GM21723 (cell line): Measurements from ENCODE around the gene MLLT6.

Experiments used
- ATAC-seq: cut with Tn5 transposase; IDR thresholded peaks from one replicate; pipeline ENCODE4 v1.9.1; 2021; ENCODE audit warnings: mild to moderate bottlenecking, moderate library complexity; ENCODE audit not compliant: unreplicated experiment

MLLT6 gene

GRCh38 chr17:38704606-38705522 lies at the start of gene MLLT6:
MLLT6 (plus strand) TSS chr17:38705273; CDS start chr17:38705633, 360 bp downstream.
- no peak for ATAC-seq

- no peak for ATAC-seq
Measured at GRCh38 chr17:38656959-38657823, 47.9 kb upstream of the MLLT6 start.

DNA sequence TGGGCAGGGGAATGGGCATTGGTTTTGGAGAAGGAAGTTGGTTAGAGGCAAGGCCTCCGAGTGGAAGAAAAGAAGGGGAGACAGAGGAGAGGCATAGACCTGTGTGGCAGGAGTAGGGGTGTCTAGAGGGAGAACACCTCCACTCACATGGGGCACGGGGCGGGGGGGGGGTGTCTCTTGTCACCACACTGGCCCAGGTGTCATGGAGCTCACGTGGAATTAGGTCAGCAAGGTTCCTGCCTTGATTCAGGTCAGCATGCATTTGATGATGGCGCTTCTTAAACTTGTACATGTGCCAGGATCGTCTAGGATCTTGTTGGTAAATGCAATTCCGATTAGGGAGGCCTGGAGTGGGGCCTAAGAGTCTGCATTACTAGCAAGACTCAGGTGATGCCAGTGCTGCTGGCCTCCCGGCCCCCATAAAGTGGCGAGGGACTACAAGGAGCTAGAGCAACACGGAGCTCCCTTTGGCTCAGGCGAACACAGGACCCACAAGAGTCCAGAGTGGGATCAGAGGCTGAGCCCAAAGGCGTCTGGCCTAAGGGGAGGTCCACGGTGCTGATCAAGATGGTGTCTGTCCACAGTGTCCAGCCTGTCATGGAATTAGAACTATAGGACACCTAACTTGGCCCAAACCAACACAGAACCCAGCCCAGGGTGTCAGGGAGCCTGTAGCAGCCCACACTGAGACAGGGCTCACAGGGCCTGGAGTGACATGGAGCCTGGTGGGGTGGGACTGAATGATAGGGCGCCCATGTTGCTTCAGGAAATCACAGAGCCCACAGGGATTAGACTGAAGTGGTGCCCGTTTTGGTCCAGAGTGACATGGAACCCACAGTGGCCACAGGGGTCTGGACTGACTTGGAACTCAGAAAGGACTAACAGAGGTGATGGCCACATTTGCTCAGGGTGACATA lies 47.0 kb upstream of the MLLT6 start:
- ATAC-seq = no peak

GRCh38 chr17:38658741-38659345 lies 46.2 kb upstream of the MLLT6 start:
- ATAC-seq = no peak

- ATAC-seq = no peak
Measured at GRCh38 chr17:38659415-38659814, 45.7 kb upstream of the MLLT6 start.

DNA sequence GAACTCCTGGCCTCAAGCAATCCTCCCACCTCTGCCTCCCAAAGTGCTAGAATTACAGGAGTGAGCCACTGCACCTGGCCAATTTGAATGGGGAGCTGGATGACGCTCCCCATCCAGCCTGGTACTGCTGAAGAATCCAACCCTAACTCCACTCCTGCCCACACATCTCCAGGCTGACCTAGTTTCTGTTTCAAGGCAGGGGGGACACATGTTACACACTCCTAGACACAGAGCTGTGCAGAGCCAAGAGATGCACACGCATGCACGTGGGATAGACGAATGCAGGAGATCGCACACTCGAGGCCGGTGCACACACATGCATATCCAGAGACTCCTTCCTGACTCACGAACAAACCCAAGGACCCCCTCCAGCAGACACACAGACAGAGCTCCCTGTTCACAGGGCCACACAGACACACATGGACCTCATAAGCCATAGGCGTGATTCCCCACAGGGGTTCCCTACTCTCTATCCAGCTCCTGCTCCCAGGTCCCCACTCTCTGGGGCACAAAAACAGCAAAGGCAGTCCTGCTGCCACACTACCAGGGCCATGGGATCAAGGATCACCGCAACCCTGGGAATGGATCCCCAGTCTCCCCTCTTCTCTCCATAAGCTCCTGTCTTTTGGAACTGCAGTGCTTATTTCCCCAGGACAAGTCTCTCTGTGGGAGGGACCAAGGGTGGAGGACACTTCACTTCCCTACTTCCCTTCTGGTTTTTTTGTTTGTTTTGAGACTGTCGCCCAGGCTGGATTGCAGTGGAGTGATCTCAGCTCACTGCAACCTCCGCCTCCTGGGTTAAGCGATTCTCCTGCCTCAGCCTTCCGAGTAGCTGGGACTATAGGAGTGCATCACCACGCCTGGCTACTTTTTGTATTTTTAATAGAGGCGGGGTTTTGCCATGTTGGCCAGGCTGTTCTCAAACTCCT lies 44.7 kb upstream of the MLLT6 start:
- no peak for ATAC-seq

DNA sequence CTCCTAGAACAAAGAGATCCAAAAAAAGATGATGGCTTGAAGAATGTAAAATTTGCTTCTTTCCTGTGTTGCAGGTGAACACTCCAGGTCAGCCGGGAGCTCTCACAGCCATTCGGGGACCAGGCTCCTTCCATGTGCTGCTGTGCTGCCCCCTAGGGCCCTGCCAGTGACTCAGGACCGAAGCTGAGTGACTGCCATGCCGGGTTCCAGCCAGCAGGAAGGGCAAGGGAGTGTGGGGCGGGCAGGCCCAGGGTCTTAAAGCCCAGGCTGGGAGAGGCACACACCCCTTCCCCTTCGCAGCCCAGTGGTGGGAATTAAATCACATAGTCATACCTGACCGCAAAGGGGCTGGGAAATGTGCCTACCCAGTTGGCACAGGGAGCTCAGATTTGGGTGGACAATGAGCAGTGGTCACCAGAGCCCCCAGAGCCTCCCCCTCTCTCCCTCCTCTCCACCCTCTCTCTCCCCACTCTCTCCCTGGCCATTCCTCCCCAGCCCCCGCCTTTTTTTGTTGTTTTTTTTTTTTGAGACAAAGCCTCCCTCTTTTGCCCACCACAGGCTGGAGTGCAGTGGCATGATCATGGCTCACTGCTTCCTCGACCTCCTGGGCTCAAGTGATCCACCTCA lies 41.8 kb upstream of the MLLT6 start:
- no peak for ATAC-seq

- ATAC-seq = no peak
Measured at GRCh38 chr17:38663964-38664644, 41.0 kb upstream of the MLLT6 start.

DNA sequence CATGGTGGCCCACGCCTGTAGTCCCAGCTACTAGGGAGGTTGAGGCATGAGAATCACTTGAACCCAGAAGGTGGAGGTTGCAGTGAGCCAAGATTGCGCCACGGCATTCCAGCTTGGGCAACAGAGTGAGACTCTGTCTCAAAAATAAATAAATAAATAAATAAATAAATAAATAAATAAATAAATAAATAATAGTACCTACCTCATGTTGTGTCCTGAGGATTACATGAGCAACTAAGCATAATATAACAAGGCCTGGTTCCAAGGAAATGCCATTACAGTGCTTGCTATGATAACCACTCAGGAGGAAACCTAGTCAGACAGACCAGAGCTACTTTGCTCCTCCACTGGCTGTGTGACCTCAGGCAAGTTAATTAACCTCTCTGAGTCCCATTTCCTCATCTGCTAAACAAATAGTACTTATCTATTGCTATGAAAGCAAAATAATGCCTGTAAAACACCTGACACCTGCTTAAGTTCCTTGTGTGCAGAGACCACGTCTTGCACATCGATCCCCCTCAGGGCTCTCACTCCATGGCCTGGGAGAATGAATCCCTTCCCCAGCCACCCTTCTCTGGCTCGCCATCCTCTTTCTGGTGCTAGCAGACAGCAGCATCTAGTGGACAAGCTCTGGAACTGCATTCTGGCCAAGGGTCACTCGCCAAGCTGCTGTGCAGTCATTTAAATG lies 37.8 kb upstream of the MLLT6 start:
- ATAC-seq = no peak

DNA sequence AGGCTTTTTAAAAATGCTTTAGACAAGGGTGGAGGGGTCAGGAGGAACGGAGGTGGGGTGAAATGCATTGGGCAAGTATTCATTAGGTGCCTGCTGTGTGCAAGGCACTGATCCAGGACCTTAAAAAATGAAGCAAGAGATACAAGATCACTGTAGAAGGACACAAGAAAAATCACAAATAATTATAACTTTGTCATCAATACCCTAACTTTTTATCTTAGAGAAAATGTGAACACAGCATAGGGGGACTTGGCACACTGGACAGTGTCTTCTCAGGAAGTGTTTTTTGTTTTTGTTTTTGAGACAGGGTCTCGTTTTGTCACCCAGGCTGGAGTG lies 37.3 kb upstream of the MLLT6 start:
- no peak for ATAC-seq

DNA sequence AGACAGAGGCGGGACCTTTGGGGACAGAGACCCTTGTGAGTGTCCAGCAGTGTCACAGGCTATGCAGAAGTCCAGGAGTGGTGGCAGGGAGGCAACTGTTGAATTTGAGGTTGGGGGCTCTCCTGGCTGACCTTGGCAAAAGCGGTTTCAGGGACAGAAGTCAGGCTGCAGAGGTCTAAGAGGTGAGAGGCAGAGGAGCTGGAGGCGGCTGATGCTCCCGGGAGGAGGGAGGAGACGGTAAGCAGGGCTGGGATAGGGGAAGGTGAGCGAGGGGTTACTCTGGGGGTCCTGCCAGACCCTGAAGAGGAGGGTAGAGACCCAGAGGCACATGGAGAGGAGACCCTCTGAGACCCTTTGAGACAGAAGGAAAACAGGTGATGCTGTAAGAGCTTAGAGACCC lies 35.6 kb upstream of the MLLT6 start:
- no peak for ATAC-seq

DNA sequence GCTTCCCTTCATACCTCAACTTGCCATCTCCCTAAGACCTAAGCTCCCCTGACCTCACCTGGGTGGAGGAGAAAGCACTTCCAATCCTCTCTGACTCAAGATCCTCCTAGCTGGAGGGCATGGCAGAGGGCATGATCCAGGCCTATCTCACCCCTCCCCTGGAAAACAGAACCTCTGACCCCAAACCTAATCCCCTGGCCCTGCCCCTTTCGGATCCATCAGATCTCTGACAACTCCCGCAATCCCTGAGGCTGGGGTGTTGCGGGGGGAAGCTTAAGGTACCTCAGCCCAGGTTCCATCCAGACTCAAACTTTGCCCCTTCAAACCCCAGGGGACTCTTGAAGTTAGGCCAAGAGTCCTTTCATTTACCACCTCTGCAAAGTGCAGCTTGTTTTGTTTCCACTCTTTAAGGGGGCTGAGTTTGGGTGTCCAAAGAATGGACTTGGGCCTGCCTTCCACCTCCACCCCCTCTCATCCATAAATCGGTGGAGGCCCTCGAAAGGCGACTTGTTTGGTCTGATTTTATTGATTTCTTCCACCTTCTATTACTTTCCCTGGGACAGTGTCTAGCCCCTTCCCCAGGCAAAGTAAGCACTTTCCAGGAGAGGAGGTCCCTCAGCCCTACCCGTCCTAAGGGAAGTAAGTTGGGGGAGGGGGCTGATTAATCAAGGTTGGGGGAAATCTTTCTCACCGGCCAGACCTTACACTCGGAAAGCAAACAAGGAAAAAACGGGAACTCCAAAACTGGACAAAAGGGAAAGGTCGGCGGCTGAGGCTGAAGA lies 32.9 kb upstream of the MLLT6 start:
- ATAC-seq = no peak

GRCh38 chr17:38672788-38673706 lies 32.0 kb upstream of the MLLT6 start:
- no peak for ATAC-seq

DNA sequence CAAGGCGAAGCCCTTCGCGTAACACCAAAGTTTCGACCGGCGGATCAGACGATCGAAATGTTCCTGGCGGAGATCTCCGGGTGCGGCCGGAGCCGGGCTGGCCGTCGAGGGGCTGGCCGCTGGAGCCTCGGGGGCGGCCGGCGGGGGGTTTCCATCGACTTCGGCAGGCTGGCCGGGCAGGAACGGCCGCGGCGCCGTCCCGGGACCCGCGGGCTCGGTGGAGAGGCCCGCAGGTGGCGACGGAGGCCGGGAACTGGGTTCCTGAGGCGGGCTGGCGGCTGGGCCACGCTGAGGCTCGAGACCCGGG lies 31.4 kb upstream of the MLLT6 start:
- no peak for ATAC-seq

GRCh38 chr17:38674014-38674748 lies 30.9 kb upstream of the MLLT6 start:
- ATAC-seq = peak; percentile 13
